GM18909 (cell line): Measurements from ENCODE around the gene ASNS.

ENCODE experiments used
- ATAC-seq: cut with Tn5 transposase; IDR thresholded peaks from one replicate; pipeline ENCODE4 v1.9.1; 2021; ENCODE audit warnings: mild to moderate bottlenecking; ENCODE audit not compliant: unreplicated experiment, poor library complexity

ASNS gene

DNA sequence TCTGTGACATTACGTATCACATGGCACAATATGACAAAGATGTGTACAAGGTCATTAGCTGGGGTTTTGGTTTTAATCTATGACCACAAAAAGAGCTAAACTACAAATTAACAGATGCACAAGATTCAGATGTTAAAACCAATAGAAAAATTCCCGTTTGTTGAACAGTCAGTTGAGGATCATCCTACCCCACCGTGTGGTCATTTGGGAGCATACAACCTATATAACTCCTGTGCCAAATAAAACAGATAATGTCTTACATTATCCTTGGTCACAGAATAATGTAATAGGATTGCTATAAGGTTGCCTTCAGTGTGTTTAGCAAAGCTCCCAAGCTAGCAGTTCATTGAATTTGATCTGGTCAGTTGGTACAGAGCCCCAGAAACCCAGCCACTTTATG lies 28.2 kb downstream of the ASNS start:
- no peak for ATAC-seq

- no peak for ATAC-seq
These were observed 29.3 kb downstream of the ASNS start for GRCh38 chr7:97842772-97843345.

- no peak for ATAC-seq
These were observed 30.2 kb downstream of the ASNS start for GRCh38 chr7:97842006-97842405.

GRCh38 chr7:97835296-97836138 lies 36.7 kb downstream of the ASNS start:
- peak; percentile 78 for ATAC-seq

DNA sequence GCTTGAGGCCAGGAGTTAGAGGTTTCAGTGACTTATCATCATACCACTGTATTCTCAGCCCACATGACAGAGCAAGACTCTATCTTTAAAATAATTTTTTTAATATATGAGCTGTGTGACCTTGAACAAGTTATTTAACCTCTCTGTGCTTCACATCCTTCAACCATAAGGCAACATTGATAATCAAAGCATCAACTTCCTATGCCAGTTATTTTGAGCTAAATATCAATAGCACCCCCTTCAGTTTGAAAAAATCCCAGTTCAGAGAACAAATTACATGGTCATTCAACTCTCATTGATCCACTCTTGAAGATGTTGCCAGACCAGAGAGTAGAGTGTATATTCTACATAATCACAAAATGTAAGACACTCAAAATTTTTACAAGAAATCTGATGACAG lies 53.0 kb downstream of the ASNS start:
- no peak for ATAC-seq

DNA sequence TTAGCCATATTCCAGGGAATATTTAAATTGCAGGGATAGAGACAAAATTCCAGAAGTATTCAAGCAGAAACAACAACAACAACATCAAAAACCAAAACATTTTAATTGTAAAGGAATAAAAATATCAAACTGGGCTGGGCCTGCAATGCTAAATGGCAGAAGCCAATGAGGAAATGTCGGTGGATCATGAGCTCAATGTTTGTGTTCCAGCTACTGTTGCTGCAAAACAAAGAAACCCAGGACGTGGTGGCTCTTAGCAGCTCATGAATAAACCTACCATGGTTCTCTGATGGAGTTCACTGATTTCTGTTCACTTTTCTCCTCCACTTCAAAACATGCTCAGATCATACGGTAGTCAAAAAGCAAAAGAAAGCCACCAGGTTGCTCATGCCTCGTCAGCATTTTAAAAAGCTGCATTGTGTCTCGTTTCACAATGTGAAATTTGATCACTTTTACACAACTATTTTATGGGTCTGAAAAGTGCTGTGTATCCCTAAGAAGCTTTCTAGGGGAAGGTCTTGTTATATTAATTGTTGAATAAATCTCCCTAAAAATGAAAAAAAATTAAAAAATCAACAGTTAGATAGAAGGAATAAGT lies 54.0 kb downstream of the ASNS start:
- no peak for ATAC-seq
